Iris pigment epithelial cell (primary cell): ENCODE results near the gene RMI2.

Source experiments
- DNase-seq: peaks from one replicate; pipeline ENCODE4 v3.0.0-alpha.2; 2011; ENCODE audit warnings: low read depth

The RMI2 gene

DNA sequence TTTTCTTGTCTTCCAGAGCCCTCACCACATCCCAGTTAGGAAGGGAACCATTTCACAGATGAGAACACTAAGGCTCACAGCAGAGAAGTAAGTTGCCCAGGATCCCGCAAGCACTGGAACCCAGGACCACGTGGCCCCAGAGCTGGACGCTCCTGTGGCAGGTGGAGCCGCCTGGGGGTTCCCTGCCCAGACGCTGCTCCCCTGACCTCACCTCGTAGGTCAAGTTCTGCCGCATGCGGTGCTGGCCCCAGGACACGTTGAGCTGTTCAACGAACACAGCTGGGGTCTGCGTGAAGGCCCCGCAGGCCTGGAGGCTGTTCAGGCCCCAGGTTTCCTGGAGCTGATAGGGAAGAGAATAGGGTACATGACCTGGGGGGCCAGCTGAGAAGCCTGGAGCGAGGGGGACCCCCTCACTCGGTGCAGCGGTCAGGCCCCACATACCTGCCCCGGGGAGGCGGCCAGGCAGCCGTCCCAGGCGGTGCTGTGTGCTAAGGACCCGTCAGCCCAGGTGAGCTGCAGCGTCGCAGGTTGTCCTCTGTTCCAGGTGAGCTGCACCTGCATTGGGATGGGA lies 54.1 kb downstream of the RMI2 start:
- no peak for DNase-seq

DNA sequence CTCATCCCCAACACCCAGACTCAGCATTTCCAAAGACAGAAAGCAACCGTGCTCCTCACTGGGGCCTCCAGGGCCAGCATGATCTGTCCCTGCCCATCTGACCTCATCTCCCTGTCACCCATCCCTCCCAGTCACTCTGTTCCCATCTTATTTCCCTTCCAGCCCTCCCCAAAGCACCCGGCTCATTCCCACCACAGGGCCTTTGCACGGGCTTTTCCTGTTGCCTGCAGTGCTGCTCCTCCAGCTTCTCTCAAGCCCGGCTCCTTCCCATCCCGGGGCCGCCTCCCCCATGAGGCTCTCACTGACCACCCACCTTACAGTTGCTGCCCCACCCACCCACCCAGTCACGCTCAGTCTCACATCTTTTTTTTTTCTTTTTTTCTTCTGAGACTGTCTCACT lies 54.8 kb downstream of the RMI2 start:
- DNase-seq: no peak
